Hindlimb muscle (tissue), 1 donor: ENCODE measurements around the gene FREM3. TPM values are rescaled to one million over a fixed set of nuclear protein-coding genes. Genes with fewer than 3 reads are reported as not detected.
"Not testable (repeated sequence)": the region's sequence is repeated elsewhere in the genome, so short reads cannot be mapped to it uniquely, and the experiment has no call there.

ENCODE experiments used
- DNase-seq: peaks from one replicate; pipeline ENCODE4 v3.0.0-alpha.2; 2013
- polyA plus RNA-seq: library from polyadenylated mRNA; unstranded; fragments of 120-200 nt; gene quantifications from one replicate; pipeline ENCODE4 v1.2.1, GENCODE V29; 2013; ENCODE audit not compliant: insufficient read length

FREM3 gene
- polyA plus RNA-seq, 1 donor: 0.49 TPM

- DNase-seq: no peak
Measured at GRCh38 chr4:143575331-143575730, 125.1 kb downstream of the FREM3 start.

GRCh38 chr4:143564472-143564871 lies 136.0 kb downstream of the FREM3 start:
- no peak for DNase-seq

GRCh38 chr4:143559757-143560147 lies 140.7 kb downstream of the FREM3 start:
- no peak for DNase-seq

- peak; percentile 84 for DNase-seq
Measured at GRCh38 chr4:143558823-143559756, 141.4 kb downstream of the FREM3 start.

GRCh38 chr4:143558286-143558685 lies 142.2 kb downstream of the FREM3 start:
- DNase-seq: no peak

- DNase-seq: no peak
Measured at GRCh38 chr4:143555676-143556075, 144.8 kb downstream of the FREM3 start.

- no peak for DNase-seq
Measured at GRCh38 chr4:143554728-143555597, 145.5 kb downstream of the FREM3 start.

- DNase-seq: no peak
Measured at GRCh38 chr4:143549928-143550327, 150.5 kb downstream of the FREM3 start.

GRCh38 chr4:143539670-143540023 lies 160.8 kb downstream of the FREM3 start:
- DNase-seq: no peak

- no peak for DNase-seq
Measured at GRCh38 chr4:143538979-143539669, 161.4 kb downstream of the FREM3 start.

- no peak for DNase-seq
Measured at GRCh38 chr4:143531788-143532491, 168.5 kb downstream of the FREM3 start.

GRCh38 chr4:143531380-143531779 lies 169.1 kb downstream of the FREM3 start:
- no peak for DNase-seq

- DNase-seq: not testable (repeated sequence)
Measured at GRCh38 chr4:143528046-143528445, 172.4 kb downstream of the FREM3 start.

Other genes starting within 250 kb of the FREM3 start
- 51.5 TPM for gene SMARCA5, start 187.0 kb downstream of the FREM3 start, polyA plus RNA-seq
- 2.6 TPM for gene GYPE, start 204.9 kb upstream of the FREM3 start, polyA plus RNA-seq